ENCODE data around the gene SPATA9. TPM values are rescaled to one million over a fixed set of nuclear protein-coding genes. Genes with fewer than 3 reads are reported as not detected.

SPATA9 gene
- total RNA-seq, 4 donors from 2014 or later, result 0.82 to 1.5 TPM; not detected in 2

DNA sequence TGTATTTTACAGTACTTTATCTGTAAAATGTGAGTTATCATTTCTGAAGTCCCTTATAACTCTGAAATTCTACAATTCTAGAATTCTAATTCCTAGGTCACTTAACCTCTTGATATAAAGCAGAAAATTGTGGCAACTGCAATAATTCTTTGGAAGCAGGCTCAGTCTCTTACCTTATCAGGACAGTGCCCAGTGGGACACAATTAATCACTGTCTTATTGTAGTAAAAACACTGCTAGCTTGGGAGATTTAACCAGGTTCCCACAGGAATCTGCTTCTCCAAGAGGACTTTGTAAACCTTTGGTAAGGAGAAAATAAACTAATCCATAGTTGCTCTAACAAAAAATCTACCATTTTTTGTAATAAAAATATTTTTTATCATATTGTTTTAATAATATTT lies 18.3 kb upstream of the SPATA9 start:
- Histone ChIP-seq H3K4me3 (no peak overlapping the region), H3K36me3 (no peaks in the 10 kb centered on the region), H3K27me3 (no peaks in the 10 kb centered on the region), H3K27ac (no peak overlapping the region), H3K9me3 (no peaks in the 10 kb centered on the region), H3K4me1 (no peaks in the 10 kb centered on the region)
- TF ChIP-seq EP300 (IDR thresholded peaks at IDR 0.05; ENCODE audit: low read depth) (no peak), POLR2A (IDR thresholded peaks at IDR 0.05) (no peak)
- TF ChIP-seq, protein P1, sequence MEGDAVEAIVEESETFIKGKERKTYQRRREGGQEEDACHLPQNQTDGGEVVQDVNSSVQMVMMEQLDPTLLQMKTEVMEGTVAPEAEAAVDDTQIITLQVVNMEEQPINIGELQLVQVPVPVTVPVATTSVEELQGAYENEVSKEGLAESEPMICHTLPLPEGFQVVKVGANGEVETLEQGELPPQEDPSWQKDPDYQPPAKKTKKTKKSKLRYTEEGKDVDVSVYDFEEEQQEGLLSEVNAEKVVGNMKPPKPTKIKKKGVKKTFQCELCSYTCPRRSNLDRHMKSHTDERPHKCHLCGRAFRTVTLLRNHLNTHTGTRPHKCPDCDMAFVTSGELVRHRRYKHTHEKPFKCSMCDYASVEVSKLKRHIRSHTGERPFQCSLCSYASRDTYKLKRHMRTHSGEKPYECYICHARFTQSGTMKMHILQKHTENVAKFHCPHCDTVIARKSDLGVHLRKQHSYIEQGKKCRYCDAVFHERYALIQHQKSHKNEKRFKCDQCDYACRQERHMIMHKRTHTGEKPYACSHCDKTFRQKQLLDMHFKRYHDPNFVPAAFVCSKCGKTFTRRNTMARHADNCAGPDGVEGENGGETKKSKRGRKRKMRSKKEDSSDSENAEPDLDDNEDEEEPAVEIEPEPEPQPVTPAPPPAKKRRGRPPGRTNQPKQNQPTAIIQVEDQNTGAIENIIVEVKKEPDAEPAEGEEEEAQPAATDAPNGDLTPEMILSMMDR (IDR thresholded peaks at IDR 0.05), result no peak
- no peak for DNase-seq
- intact Hi-C loops (cut with DNase I; ENCODE audit: low total_unique reads), result no loop called here
- in situ Hi-C loops (cut with MboI; ENCODE audit: low pct_ligation_motif_present in 1 of 4, low pct_unique_long_range_greater_than_20kb in 1 of 4, low sequenced_read_pairs in 3 of 4), result no loop called here

DNA sequence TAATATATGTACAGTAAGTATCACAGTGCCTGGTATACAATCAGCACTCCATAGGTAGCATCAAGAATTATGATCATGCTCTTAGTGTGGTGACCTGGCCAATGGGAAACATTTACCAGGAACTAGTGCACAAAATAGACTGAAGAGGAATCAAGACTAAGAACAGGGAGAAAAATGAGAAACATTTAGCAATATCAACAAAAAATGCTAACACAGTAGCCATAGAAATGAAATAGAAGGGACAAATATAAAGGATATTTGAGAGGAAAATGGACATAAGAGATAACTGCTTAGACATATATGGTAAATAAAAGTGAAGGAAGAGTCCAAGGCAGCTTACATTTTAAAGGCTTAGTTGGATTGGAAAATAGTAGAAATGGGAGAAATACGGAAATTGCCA lies 16.5 kb upstream of the SPATA9 start:
- no peaks in the 10 kb centered on the region for H3K27me3 ChIP-seq
- no peak overlapping the region for H3K27ac ChIP-seq
- TF ChIP-seq POLR2AphosphoS5 (IDR thresholded peaks at IDR 0.05), result no peak
- no peak for TF ChIP-seq POLR2A (IDR thresholded peaks at IDR 0.05)
- TF ChIP-seq EP300 (IDR thresholded peaks at IDR 0.05; ENCODE audit: low read depth), result no peak
- TF ChIP-seq, protein P1 (IDR thresholded peaks at IDR 0.05), result no peak
- DNase-seq, result no peak
- intact Hi-C loops (cut with DNase I; ENCODE audit: low total_unique reads), result no loop called here
- no peak overlapping the region for H3K4me3 ChIP-seq
- H3K9me3 ChIP-seq, result no peaks in the 10 kb centered on the region
- H3K36me3 ChIP-seq, result no peaks in the 10 kb centered on the region
- WGBS, 2 donors (ENCODE audit: low coverage in 1 of 2), result 100% methylated on average over 1 of the region's 1 CpG
- in situ Hi-C loops (cut with MboI; ENCODE audit: low pct_ligation_motif_present in 1 of 4, low pct_unique_long_range_greater_than_20kb in 1 of 4, low sequenced_read_pairs in 3 of 4), result no loop called here
- H3K4me1 ChIP-seq, result no peaks in the 10 kb centered on the region

DNA sequence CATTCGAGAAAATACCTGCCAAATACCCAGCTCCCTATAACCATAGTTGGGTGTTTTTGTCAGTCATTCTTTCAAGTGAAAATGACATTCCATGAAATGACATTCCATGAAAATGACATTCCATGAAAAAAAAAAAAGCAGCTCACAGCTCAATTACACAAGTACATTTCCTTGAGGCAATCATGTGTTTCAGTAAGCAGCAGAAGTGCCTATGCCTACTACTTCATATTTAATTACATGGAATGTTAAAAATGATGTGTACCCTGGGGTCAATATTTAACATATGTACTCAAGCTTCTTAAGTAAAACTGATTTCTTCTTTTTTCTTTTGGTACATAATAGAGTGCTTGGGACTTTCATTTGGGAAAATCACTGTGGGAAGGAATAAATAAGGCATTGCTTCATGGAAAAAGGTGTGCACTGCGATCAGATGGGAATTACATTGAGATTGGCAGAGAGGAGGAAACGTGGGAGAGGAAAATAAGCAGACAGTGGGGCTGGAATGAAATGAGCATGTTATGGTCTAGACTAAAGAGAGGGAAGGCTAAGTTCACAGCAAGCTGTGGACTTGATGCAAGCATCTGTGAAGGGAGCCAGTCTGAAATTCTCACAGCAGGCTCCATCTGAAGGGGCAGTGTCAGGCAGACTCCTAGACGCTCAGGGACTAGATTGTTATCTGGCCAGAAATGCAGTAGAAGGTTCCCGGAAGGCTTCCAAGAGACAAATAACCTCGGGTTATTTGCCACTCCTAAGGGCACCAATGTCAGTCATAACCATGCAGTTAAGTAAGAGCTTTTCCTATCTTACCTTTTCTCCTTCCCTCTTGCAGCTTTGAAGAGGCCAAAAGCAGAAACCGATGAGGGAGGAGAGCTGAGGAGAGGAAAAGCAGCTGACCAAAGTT lies 15.2 kb upstream of the SPATA9 start:
- no peaks in the 10 kb centered on the region for H3K36me3 ChIP-seq
- 64 to 81% methylated on average over 4 to 7 of the region's 7 CpGs for WGBS, 2 donors (ENCODE audit: low coverage in 1 of 2)
- H3K27me3 ChIP-seq, result no peaks in the 10 kb centered on the region
- TF ChIP-seq POLR2AphosphoS5 (IDR thresholded peaks at IDR 0.05), result no peak
- no peak for TF ChIP-seq POLR2A (IDR thresholded peaks at IDR 0.05)
- TF ChIP-seq, protein P1 (IDR thresholded peaks at IDR 0.05), result no peak
- no peak for TF ChIP-seq EP300 (IDR thresholded peaks at IDR 0.05; ENCODE audit: low read depth)
- intact Hi-C loops (cut with DNase I; ENCODE audit: low total_unique reads), result no loop called here
- no peak overlapping the region for H3K27ac ChIP-seq
- H3K4me1 ChIP-seq, result no peaks in the 10 kb centered on the region
- in situ Hi-C loops (cut with MboI; ENCODE audit: low pct_ligation_motif_present in 1 of 4, low pct_unique_long_range_greater_than_20kb in 1 of 4, low sequenced_read_pairs in 3 of 4), result no loop called here
- H3K4me3 ChIP-seq, result no peak overlapping the region
- H3K9me3 ChIP-seq, result no peaks in the 10 kb centered on the region
- no peak for DNase-seq

DNA sequence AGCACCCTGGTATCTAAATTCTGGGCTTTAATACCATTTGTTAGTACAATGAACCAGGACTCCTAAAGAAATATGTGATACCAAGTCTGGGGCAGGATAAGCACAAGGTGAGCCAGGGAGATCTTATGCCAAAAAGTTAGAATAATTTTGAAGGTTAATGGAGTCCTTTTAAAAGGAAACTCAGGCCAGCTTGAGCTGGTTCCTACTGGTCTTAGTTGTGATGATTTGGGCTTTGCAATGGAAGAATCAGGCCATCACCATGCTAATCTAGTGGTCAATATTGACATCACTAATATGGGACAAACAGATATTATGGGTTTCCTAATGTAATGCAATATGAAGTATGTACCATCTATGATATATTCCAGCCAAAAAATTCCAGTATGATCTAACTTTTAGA lies 7.5 kb upstream of the SPATA9 start:
- Histone ChIP-seq H3K36me3 (no peaks in the 10 kb centered on the region), H3K9me3 (no peaks in the 10 kb centered on the region), H3K4me1 (no peaks in the 10 kb centered on the region), H3K27me3 (no peaks in the 10 kb centered on the region), H3K27ac (no peak overlapping the region), H3K4me3 (no peak overlapping the region)
- DNase-seq, result no peak
- no peak for TF ChIP-seq POLR2AphosphoS5 (IDR thresholded peaks at IDR 0.05)
- TF ChIP-seq, protein P1 (IDR thresholded peaks at IDR 0.05), result no peak
- no peak for TF ChIP-seq POLR2A (IDR thresholded peaks at IDR 0.05)
- TF ChIP-seq EP300 (IDR thresholded peaks at IDR 0.05; ENCODE audit: low read depth), result no peak
- intact Hi-C loops (cut with DNase I; ENCODE audit: low total_unique reads) (no loop called here), in situ Hi-C loops (cut with MboI; ENCODE audit: low pct_ligation_motif_present in 1 of 4, low pct_unique_long_range_greater_than_20kb in 1 of 4, low sequenced_read_pairs in 3 of 4) (no loop called here)
